MCF 10A (cell line): ENCODE data around the gene CHD5. TPM values are rescaled to one million over a fixed set of nuclear protein-coding genes. Genes with fewer than 3 reads are reported as not detected.

Source experiments
- BruUV-seq: library from RNA; stranded (reverse); fragments of 400-500 nt; replicated peaks from 2 replicates; lab custom pipeline; 2021; lab: Mats Ljungman, UMichigan
- CTCF ChIA-PET: fragments of 300-600 bp; sonication (Branson Sonifier 250); formaldehyde crosslinking; extraction: SDS; loops from one replicate; lab custom pipeline; 2021; ENCODE audit warnings: antibody characterized with exemption, inconsistent platforms; lab: Yijun Ruan, JAX
- POLR2A ChIA-PET: fragments of 300-600, 350-650 bp; sonication (Branson Sonifier 250); formaldehyde crosslinking; extraction: SDS; loops from one replicate; lab custom pipeline; 2020; ENCODE audit warnings: antibody characterized with exemption, inconsistent platforms; lab: Yijun Ruan, JAX
- DNase-seq: peaks from one replicate; pipeline ENCODE4 v3.0.0-alpha.2; 2018; ENCODE audit not compliant: unreplicated experiment
- H3K27ac Mint-ChIP-seq: one replicate; pipeline ENCODE4 v1.8.0; 2022; ENCODE audit warnings: mild to moderate bottlenecking, low read depth, mixed read lengths; ENCODE audit not compliant: unreplicated experiment
- H3K27me3 Mint-ChIP-seq: one replicate; pipeline ENCODE4 v1.8.0; 2022; ENCODE audit warnings: mixed read lengths; ENCODE audit not compliant: insufficient read depth, unreplicated experiment
- H3K36me3 Mint-ChIP-seq: one replicate; pipeline ENCODE4 v1.8.0; 2022; ENCODE audit warnings: mild to moderate bottlenecking, moderate library complexity, mixed read lengths; ENCODE audit not compliant: insufficient read depth, unreplicated experiment
- H3K4me1 Mint-ChIP-seq: one replicate; pipeline ENCODE4 v1.8.0; 2022; ENCODE audit warnings: mixed read lengths; ENCODE audit not compliant: insufficient read depth, unreplicated experiment
- H3K4me3 Mint-ChIP-seq: one replicate; pipeline ENCODE4 v1.8.0; 2022; ENCODE audit warnings: mild to moderate bottlenecking, moderate library complexity, mixed read lengths; ENCODE audit not compliant: unreplicated experiment
- H3K9me3 Mint-ChIP-seq: one replicate; pipeline ENCODE4 v1.8.0; 2022; ENCODE audit warnings: mixed read lengths; ENCODE audit not compliant: unreplicated experiment
- CTCF ChIP-seq: fragments of 200-600 bp; IDR thresholded peaks from one replicate; pipeline ENCODE4 v1.8.0; 2022; ENCODE audit warnings: antibody characterized with exemption, mild to moderate bottlenecking; ENCODE audit not compliant: unreplicated experiment
- intact Hi-C: fragments of 100-400 bp; cut with micrococcal nuclease; formaldehyde crosslinking; loops from 2 replicates; pipeline ENCODE4 v1.14.1; 2022
- total RNA-seq: library from RNA; stranded (reverse); gene quantifications from 2 replicates; pipeline ENCODE4 v1.2.3, GENCODE V29; 2022

CHD5 gene
- total RNA-seq, 1 experiment from 2014 or later: 0.07 TPM

DNA sequence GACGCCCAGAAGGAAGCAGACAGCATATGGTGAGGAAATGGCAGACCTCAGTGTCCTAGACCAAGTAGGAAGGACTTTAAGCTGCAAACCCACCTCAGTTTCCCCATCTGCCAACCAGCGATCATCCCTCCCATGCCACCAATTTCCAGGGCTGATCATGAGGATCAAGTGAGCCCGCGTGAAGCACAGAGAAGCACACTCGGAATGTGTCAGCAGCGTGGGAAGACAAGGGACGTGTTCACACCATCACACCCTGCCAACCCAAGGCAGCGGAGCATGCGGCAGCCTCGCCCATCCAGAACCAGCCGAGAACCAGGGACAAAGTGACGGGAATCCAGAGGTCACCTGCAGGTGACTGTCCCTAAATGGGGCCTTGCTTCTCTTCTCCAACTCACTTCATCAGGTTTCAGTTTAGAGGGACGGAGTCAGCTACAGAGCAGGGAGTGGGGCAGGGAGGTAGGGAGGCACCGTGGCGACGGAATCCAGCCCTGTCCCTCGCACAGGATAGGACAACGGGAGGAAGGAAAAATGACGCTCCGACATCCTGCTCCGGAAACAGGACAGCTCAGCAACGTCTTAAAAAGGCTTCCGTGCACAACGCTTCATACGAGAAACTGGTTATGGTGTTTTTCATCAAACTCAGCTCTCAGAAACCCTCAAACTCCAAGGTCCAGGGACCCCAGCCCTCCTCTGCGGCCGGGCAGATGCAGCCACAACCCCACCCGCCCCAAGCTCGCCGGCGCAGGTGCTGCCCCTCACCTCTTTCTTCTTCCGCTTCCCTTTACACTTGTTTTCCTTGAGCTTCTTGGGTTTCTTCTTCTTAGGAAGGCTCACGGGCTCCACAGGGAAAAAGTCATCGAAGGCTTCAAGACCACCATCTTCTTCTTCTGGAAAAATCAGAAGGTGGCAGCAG lies 12.5 kb downstream of the CHD5 start:
- peaks cover 39% of the 10 kb centered on the region for H3K27me3 Mint-ChIP-seq

GRCh38 chr1:6166655-6167390 lies 13.3 kb downstream of the CHD5 start:
- ChIA-PET POLR2A (no interaction called here), CTCF (no interaction called here)
- H3K4me3 Mint-ChIP-seq: no peak overlapping the region
- H3K27me3 Mint-ChIP-seq: peaks cover 39% of the 10 kb centered on the region
- no peak for DNase-seq
- H3K4me1 Mint-ChIP-seq: no peaks in the 10 kb centered on the region
- no TSS peak for BruUV-seq
- no peak overlapping the region for H3K27ac Mint-ChIP-seq
- H3K36me3 Mint-ChIP-seq: no peaks in the 10 kb centered on the region
- H3K9me3 Mint-ChIP-seq: no peaks in the 10 kb centered on the region
- TF ChIP-seq CTCF: no peak
- intact Hi-C loops: no loop called here

More for the DNA sequence above, 12.5 kb downstream of the CHD5 start:
- intact Hi-C loops: no loop called here
- TF ChIP-seq CTCF: no peak
- CTCF ChIA-PET: no interaction called here
- DNase-seq: no peak
- Mint-ChIP-seq H3K4me3 (no peak overlapping the region), H3K36me3 (no peaks in the 10 kb centered on the region), H3K27ac (no peak overlapping the region), H3K9me3 (no peaks in the 10 kb centered on the region), H3K4me1 (no peaks in the 10 kb centered on the region)
- POLR2A ChIA-PET: no interaction called here
- BruUV-seq: no TSS peak

DNA sequence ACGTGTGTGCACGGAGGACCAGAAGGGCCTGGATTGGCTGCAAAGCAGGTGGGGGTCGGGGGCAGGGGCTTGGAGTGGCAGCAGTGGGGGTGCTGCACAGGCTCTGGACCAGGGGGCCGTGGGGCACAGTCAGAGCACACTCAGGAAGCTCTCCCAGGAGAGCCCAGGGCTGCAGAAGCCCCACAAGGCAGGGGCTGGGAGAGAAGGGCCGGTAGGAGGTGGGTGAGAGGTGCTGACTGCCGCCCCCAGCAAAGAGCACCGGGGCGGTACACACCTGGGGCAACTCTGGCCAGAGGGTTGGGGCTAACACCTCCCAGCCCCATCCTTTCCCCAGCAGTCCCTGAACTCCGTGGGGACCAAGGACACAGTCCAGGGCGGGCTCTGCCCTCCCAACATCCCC lies 13.9 kb downstream of the CHD5 start:
- Mint-ChIP-seq H3K36me3 (no peaks in the 10 kb centered on the region), H3K9me3 (no peaks in the 10 kb centered on the region), H3K4me3 (no peak overlapping the region), H3K4me1 (no peaks in the 10 kb centered on the region), H3K27me3 (peaks cover 39% of the 10 kb centered on the region), H3K27ac (no peak overlapping the region)
- ChIA-PET POLR2A (no interaction called here), CTCF (no interaction called here)
- BruUV-seq: no TSS peak
- no peak for TF ChIP-seq CTCF
- DNase-seq: no peak
- intact Hi-C loops: no loop called here

- no peak overlapping the region for H3K4me3 Mint-ChIP-seq
- intact Hi-C loops: no loop called here
Observed at GRCh38 chr1:6165441-6165985, 14.6 kb downstream of the CHD5 start.

More at GRCh38 chr1:6165441-6165985, 14.6 kb downstream of the CHD5 start:
- ChIA-PET POLR2A (no interaction called here), CTCF (no interaction called here)
- BruUV-seq: no TSS peak
- Mint-ChIP-seq H3K27me3 (peaks cover 39% of the 10 kb centered on the region), H3K9me3 (no peaks in the 10 kb centered on the region), H3K27ac (no peak overlapping the region), H3K36me3 (no peaks in the 10 kb centered on the region), H3K4me1 (no peaks in the 10 kb centered on the region)
- TF ChIP-seq CTCF: no peak
- DNase-seq: no peak
